Measurements from ENCODE around the gene DOC2B.

DNA sequence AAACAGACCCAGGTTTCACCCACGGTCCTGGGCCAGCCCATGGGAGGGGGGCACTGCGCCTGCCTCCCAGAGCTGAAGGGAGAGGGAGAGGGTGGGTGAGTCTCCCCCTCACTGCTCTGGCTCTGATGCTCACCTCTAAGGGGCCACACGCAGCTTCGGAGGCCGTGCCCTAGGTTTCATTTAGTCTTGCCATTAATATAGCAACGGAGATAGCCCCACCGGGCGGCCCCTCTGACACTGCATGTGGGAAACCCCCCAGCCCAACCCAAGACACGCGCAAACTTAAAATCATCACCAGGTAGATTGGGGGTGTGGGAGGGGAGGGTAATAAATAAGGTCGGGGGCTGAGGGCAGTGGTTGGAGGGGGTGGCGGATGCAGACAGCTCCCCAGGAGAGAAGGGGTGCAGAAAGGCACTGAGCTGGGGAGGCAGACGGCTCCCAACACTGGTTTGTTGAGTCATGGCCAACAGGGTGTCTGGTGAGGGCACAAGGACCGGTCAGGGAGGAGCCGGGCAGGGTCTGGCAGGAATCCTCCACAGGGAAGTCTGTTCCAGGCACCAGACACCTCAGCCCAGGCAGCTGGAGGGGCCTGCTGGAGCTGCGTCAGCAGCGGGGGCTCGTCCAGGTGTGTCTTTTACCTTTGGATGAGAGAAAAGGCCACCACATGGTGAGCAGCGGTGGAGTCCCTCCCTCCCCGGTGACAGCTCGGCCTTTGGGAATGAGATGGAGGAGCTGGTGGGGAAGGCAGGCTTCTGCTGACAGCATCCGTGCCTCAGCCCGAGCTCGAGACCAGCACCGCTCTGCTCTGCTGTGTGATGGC lies 32.0 kb upstream of the DOC2B start:
- TF ChIP-seq EP300 (IDR thresholded peaks at IDR 0.05) (no peak), CTCF (IDR thresholded peaks at IDR 0.05) (no peak), POLR2AphosphoS5 (IDR thresholded peaks at IDR 0.05) (no peak)

All from gastroesophageal sphincter (tissue), 3 donors.